ENCODE data around the gene LAMA3.

LAMA3 gene

GRCh38 chr18:23932385-23933067 lies 243.3 kb downstream of the LAMA3 start:
- no peak for DNase-seq
- intact Hi-C loops (cut with DNase I; ENCODE audit: low total_unique reads), result no loop called here

GRCh38 chr18:23933407-23933806 lies 244.2 kb downstream of the LAMA3 start:
- no peak for TF ChIP-seq CTCF (IDR thresholded peaks at IDR 0.05)
- no peaks in the 10 kb centered on the region for H3K9me3 ChIP-seq
- peaks cover 0 to 14% (median 0%) of the 10 kb centered on the region in 3 donors for H3K36me3 ChIP-seq
- H3K4me3 ChIP-seq, result no peak overlapping the region
- no peak overlapping the region for H3K27ac ChIP-seq
- intact Hi-C loops (cut with DNase I; ENCODE audit: low total_unique reads), result no loop called here
- no peaks in the 10 kb centered on the region for H3K27me3 ChIP-seq
- no peak for DNase-seq
- H3K4me1 ChIP-seq, result no peaks in the 10 kb centered on the region

More at GRCh38 chr18:23932385-23933067, 243.3 kb downstream of the LAMA3 start:
- no peaks in the 10 kb centered on the region for H3K27me3 ChIP-seq
- H3K27ac ChIP-seq, result no peak overlapping the region
- H3K9me3 ChIP-seq, result no peaks in the 10 kb centered on the region
- H3K4me3 ChIP-seq, result no peak overlapping the region
- peaks cover 0 to 14% (median 0%) of the 10 kb centered on the region in 3 donors for H3K36me3 ChIP-seq
- no peak for TF ChIP-seq CTCF (IDR thresholded peaks at IDR 0.05)
- H3K4me1 ChIP-seq, result no peaks in the 10 kb centered on the region

GRCh38 chr18:23934252-23934651 lies 245.0 kb downstream of the LAMA3 start:
- H3K4me3 ChIP-seq, result no peak overlapping the region
- H3K36me3 ChIP-seq, result peaks cover 0 to 13% (median 2%) of the 10 kb centered on the region in 3 donors
- DNase-seq, result no peak
- TF ChIP-seq CTCF (IDR thresholded peaks at IDR 0.05), result no peak
- intact Hi-C loops (cut with DNase I; ENCODE audit: low total_unique reads), result no loop called here
- H3K27ac ChIP-seq, result no peak overlapping the region
- H3K27me3 ChIP-seq, result no peaks in the 10 kb centered on the region
- no peaks in the 10 kb centered on the region for H3K4me1 ChIP-seq
- H3K9me3 ChIP-seq, result no peaks in the 10 kb centered on the region

- no peak overlapping the region for H3K27ac ChIP-seq
- TF ChIP-seq CTCF (IDR thresholded peaks at IDR 0.05), result no peak
- no peak for DNase-seq
- no peak overlapping the region for H3K4me3 ChIP-seq
- H3K36me3 ChIP-seq, result peaks cover 0 to 11% (median 4%) of the 10 kb centered on the region in 3 donors
- intact Hi-C loops (cut with DNase I; ENCODE audit: low total_unique reads), result no loop called here
- no peaks in the 10 kb centered on the region for H3K27me3 ChIP-seq
- no peaks in the 10 kb centered on the region for H3K9me3 ChIP-seq
- no peaks in the 10 kb centered on the region for H3K4me1 ChIP-seq
Measured at GRCh38 chr18:23934863-23935262, 245.6 kb downstream of the LAMA3 start.

GRCh38 chr18:23935804-23936203 lies 246.6 kb downstream of the LAMA3 start:
- TF ChIP-seq CTCF (IDR thresholded peaks at IDR 0.05), result no peak
- Histone ChIP-seq H3K4me1 (no peaks in the 10 kb centered on the region), H3K27ac (no peak overlapping the region), H3K27me3 (no peaks in the 10 kb centered on the region), H3K4me3 (no peak overlapping the region), H3K9me3 (no peaks in the 10 kb centered on the region), H3K36me3 (peaks cover 0 to 11% (median 4%) of the 10 kb centered on the region in 3 donors)
- DNase-seq, result no peak
- intact Hi-C loops (cut with DNase I; ENCODE audit: low total_unique reads), result no loop called here
